Memory B cell (primary cell): ENCODE data around the gene C6orf163.
"Not testable (repeated sequence)": the region's sequence is repeated elsewhere in the genome, so short reads cannot be mapped to it uniquely, and the experiment has no call there.

Source experiments
- ATAC-seq: fragments of 150-1000 bp; cut with Tn5 transposase; 2 replicates; pipeline ENCODE4 v1.10.0; 2021; ENCODE audit warnings: low read depth, mild to moderate bottlenecking, moderate library complexity
- DNase-seq, 2 donors: peaks; one replicate each; pipeline ENCODE4 v3.0.0; 2022; ENCODE audit warnings: low spot score in 2 of 2
- H3K27ac Mint-ChIP-seq: one replicate; pipeline ENCODE4 v1.8.0; 2022; ENCODE audit warnings: mild to moderate bottlenecking, moderate library complexity, mixed read lengths
- H3K27me3 Mint-ChIP-seq: one replicate; pipeline ENCODE4 v1.8.0; 2022; ENCODE audit warnings: mixed read lengths
- H3K36me3 Mint-ChIP-seq: one replicate; pipeline ENCODE4 v1.8.0; 2022; ENCODE audit warnings: mild to moderate bottlenecking, mixed read lengths
- H3K4me1 Mint-ChIP-seq: one replicate; pipeline ENCODE4 v1.8.0; 2022; ENCODE audit warnings: mixed read lengths
- H3K4me3 Mint-ChIP-seq: one replicate; pipeline ENCODE4 v1.8.0; 2022; ENCODE audit warnings: mild to moderate bottlenecking, moderate library complexity, mixed read lengths
- H3K9me3 Mint-ChIP-seq: one replicate; pipeline ENCODE4 v1.8.0; 2022; ENCODE audit warnings: mixed read lengths

C6orf163 gene

DNA sequence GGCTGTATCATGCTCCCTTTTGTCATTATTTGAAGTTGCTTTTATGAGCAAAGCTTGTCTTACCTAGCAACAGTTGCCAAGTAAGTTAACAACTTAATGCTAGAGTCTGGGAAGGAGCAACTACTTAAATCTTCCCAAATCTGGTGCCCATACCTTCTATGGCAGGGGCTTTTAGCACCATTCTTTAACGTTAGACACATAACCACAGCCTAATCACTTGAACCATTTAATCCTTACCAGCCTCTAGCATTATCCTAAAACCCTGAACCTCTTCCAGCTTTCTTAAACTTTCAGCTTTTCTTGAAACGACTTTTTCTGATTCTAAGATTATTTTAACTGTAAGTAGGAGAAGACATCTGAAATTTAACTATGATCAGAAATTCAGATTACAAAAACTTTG, at the start of gene C6orf163:
C6orf163 (plus strand) TSS at position 83 of the 400 bp plus-strand sequence; CDS start at position 370, 287 bp downstream.
- Mint-ChIP-seq H3K27ac (no peak within 1 kb of the TSS), H3K27me3 (no peaks in the 10 kb centered on the region), H3K36me3 (peaks cover 8% of the 10 kb centered on the region), H3K4me1 (peaks cover 3% of the 10 kb centered on the region), H3K4me3 (no peak within 1 kb of the TSS), H3K9me3 (no peaks in the 10 kb centered on the region)
- ATAC-seq = no peak
- no peak for DNase-seq

- no peaks in the 10 kb centered on the region for H3K9me3 Mint-ChIP-seq
- no peak overlapping the region for H3K4me3 Mint-ChIP-seq
- H3K27ac Mint-ChIP-seq = no peak overlapping the region
- peaks cover 27% of the 10 kb centered on the region for H3K27me3 Mint-ChIP-seq
- no peaks in the 10 kb centered on the region for H3K36me3 Mint-ChIP-seq
- H3K4me1 Mint-ChIP-seq = no peaks in the 10 kb centered on the region
- ATAC-seq (no peak), DNase-seq (no peak)
Observed at GRCh38 chr6:87297119-87297518, 47.5 kb upstream of the C6orf163 start.

DNA sequence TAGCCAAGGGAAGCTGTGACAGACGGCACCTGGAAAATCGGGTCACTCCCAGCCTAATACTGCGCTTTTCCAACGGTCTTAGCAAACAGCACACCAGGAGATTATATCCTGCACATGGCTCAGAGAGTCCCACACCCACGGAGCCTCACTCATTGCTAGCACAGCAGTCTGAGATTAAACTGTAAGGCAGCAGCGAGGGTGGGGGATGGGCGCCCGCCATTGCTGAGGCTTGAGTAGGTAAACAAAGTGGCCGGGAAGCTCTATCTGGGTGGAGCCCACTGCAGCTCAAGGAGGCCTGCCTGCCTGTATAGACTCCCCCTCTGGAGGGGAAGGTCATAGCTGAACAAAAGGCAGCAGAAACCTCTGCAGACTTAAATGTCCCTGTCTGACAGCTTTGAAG, 43.3 kb upstream of the C6orf163 start:
- H3K27me3 Mint-ChIP-seq = peaks cover 20% of the 10 kb centered on the region
- H3K9me3 Mint-ChIP-seq, H3K36me3 Mint-ChIP-seq, H3K4me3 Mint-ChIP-seq, ATAC-seq, DNase-seq, H3K27ac Mint-ChIP-seq, H3K4me1 Mint-ChIP-seq: not testable (repeated sequence)

- ATAC-seq (no peak), DNase-seq (no peak)
- Mint-ChIP-seq H3K27me3 (peaks cover 4% of the 10 kb centered on the region), H3K27ac (no peak overlapping the region), H3K4me1 (no peaks in the 10 kb centered on the region), H3K36me3 (no peaks in the 10 kb centered on the region), H3K4me3 (no peak overlapping the region), H3K9me3 (peaks cover 2% of the 10 kb centered on the region)
Observed at GRCh38 chr6:87308970-87309369, 35.6 kb upstream of the C6orf163 start.

DNA sequence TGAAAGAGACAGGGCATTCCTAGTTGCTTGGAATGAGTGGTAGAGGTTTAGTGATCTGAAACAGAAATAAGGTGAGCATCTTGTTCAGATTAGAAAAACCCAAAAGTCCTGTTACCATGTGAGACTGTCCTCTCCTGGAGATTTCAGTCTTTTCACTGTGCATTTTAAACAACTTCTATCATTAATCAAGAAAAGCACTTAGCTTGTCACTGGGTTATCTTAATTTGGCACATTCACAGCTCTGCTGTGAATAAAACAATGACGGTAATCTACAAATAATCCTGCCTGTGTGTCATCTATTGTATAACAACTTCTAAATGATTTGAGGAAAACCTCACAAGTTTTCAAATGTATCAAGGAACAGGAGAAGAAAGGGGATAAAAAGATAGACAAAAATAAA, 31.8 kb upstream of the C6orf163 start:
- no peaks in the 10 kb centered on the region for H3K9me3 Mint-ChIP-seq
- H3K27ac Mint-ChIP-seq = no peak overlapping the region
- no peak overlapping the region for H3K4me3 Mint-ChIP-seq
- ATAC-seq (no peak), DNase-seq (no peak)
- no peaks in the 10 kb centered on the region for H3K4me1 Mint-ChIP-seq
- peaks cover 11% of the 10 kb centered on the region for H3K27me3 Mint-ChIP-seq
- no peaks in the 10 kb centered on the region for H3K36me3 Mint-ChIP-seq

- Mint-ChIP-seq H3K27ac (no peak overlapping the region), H3K9me3 (no peaks in the 10 kb centered on the region), H3K27me3 (peaks cover 9% of the 10 kb centered on the region), H3K4me3 (no peak overlapping the region), H3K4me1 (no peaks in the 10 kb centered on the region), H3K36me3 (no peaks in the 10 kb centered on the region)
- ATAC-seq (no peak), DNase-seq (no peak)
Observed at GRCh38 chr6:87315071-87315470, 29.5 kb upstream of the C6orf163 start.

DNA sequence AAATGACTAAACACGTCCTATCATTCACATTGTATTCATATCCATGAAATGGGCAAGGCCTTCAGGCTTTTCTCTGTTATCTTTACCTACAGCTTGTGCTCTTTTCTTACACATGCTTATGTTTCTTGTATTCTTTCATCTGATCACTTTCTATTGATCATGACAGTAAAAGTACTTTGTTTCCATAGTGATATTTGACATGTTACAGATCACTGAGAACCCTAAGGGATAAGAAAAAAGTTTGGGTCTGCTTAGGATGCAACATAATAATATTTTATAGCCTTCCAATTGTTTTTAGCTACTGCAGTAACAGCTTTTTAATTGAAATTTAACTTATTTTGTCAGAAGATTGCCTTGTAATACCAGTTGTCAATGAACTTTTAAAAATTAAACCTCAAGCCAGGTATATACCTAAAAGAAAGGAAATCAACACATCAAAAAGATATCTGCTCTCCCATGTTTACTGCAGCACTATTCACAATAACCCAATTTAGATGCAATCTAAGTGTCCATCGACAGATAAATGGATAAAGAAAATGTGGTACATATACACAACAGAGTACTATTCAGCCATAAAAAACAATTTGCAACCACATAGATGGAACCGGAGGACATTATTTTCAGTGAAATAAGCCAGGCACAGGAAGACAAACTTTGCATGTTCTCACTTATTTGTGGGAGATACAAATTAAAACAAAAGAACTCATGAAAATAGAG, 25.2 kb upstream of the C6orf163 start:
- ATAC-seq (no peak), DNase-seq (no peak)
- Mint-ChIP-seq H3K27ac (no peak overlapping the region), H3K27me3 (peaks cover 6% of the 10 kb centered on the region), H3K4me3 (no peak overlapping the region), H3K9me3 (no peaks in the 10 kb centered on the region), H3K4me1 (peaks cover 4% of the 10 kb centered on the region), H3K36me3 (no peaks in the 10 kb centered on the region)

GRCh38 chr6:87322304-87323212, 22.1 kb upstream of the C6orf163 start, which contains the start of gene SMIM8:
Gene SMIM8 (plus strand): TSS chr6:87322588. CDS start chr6:87337032, 14,444 bp downstream.
- peaks cover 4% of the 10 kb centered on the region for H3K4me1 Mint-ChIP-seq
- peak; percentile 96 for ATAC-seq
- peaks cover 6% of the 10 kb centered on the region for H3K36me3 Mint-ChIP-seq

DNA sequence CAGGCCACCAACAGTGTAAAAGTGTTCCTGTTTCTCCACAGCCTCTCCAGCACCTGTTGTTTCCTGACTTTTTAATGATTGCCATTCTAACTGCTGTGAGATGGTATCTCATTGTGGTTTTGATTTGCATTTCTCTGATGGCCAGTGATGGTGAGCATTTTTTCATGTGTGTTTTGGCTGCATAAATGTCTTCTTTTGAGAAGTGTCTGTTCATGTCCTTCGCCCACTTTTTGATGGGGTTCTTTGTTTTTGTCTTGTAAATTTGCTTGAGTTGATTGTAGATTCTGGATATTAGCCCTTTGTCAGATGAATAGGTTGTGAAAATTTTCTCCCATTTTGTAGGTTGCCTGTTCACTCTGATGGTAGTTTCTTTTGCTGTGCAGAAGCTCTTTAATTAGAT, 20.7 kb upstream of the C6orf163 start:
- not testable (repeated sequence) for H3K27ac Mint-ChIP-seq, DNase-seq, H3K27me3 Mint-ChIP-seq, H3K9me3 Mint-ChIP-seq, H3K36me3 Mint-ChIP-seq, H3K4me1 Mint-ChIP-seq, ATAC-seq
- peak overlapping the region; percentile 27 for H3K4me3 Mint-ChIP-seq

More at GRCh38 chr6:87322304-87323212, 22.1 kb upstream of the C6orf163 start, which contains the start of gene SMIM8:
- H3K27ac Mint-ChIP-seq = peak within 1 kb of the TSS; percentile 88
- no peaks in the 10 kb centered on the region for H3K27me3 Mint-ChIP-seq
- peaks cover 5% of the 10 kb centered on the region for H3K9me3 Mint-ChIP-seq
- peak within 1 kb of the TSS; percentile 93 for H3K4me3 Mint-ChIP-seq
- peak; percentile 76 to 88 for DNase-seq

DNA sequence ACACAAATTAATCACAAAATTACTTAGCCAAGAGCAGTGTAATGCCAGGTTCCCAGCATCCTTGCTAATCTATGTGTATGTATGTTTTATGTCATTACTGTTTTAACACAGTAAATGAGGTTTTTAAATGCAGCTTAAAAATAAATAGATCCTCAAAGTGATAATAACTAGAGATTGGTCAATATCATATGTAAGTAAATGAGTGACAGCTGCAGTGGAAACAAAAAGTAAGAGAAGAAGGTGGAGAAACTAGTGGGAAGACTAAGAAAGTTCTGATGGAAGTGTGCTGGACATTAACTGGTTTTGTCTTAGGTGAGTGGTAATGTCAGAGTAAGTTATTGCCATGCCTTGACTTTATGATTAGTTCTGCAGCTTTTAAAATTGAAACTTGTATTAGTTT, 13.7 kb upstream of the C6orf163 start:
- Mint-ChIP-seq H3K4me3 (no peak overlapping the region), H3K27ac (no peak overlapping the region), H3K36me3 (peaks cover 16% of the 10 kb centered on the region), H3K27me3 (no peaks in the 10 kb centered on the region), H3K9me3 (peaks cover 3% of the 10 kb centered on the region), H3K4me1 (peaks cover 28% of the 10 kb centered on the region)
- DNase-seq (no peak), ATAC-seq (no peak)

- H3K36me3 Mint-ChIP-seq = peaks cover 13% of the 10 kb centered on the region
- ATAC-seq = no peak
- H3K9me3 Mint-ChIP-seq = no peaks in the 10 kb centered on the region
- no peaks in the 10 kb centered on the region for H3K27me3 Mint-ChIP-seq
- DNase-seq = no peak
- H3K4me3 Mint-ChIP-seq = no peak overlapping the region
- H3K4me1 Mint-ChIP-seq = peaks cover 28% of the 10 kb centered on the region
- no peak overlapping the region for H3K27ac Mint-ChIP-seq
Observed at GRCh38 chr6:87333033-87333432, 11.6 kb upstream of the C6orf163 start.

DNA sequence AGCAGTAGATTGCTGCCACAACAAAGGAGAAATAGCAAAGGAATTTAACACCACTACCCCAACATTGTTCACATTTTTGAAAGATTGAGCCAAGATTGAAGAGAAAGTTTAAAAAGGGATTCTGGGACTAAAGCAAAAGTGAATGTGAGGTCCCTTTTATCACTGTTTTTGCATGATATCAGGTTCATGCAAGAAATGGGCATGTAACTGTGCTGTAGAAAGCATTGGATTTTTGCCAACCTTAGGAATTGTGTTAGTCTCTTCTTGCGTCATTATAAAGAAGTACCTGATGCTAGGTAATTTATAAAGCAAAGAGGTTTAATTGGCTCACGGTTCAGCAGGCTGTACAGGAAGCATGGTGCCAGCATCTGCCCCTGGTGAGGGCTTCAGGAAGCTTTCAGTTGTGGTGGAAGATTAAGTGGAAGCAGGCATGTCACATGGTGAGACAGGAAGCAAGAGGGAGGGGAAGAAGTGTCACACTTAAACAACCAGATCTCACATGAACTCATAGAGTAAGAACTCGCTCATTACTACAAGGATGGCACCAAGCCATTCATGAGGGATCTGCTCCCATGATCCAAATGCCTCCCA, 10.9 kb upstream of the C6orf163 start:
- Mint-ChIP-seq H3K4me1 (peaks cover 28% of the 10 kb centered on the region), H3K9me3 (no peaks in the 10 kb centered on the region), H3K36me3 (peaks cover 16% of the 10 kb centered on the region), H3K4me3 (no peak overlapping the region), H3K27ac (no peak overlapping the region), H3K27me3 (no peaks in the 10 kb centered on the region)
- no peak for DNase-seq
- no peak for ATAC-seq

DNA sequence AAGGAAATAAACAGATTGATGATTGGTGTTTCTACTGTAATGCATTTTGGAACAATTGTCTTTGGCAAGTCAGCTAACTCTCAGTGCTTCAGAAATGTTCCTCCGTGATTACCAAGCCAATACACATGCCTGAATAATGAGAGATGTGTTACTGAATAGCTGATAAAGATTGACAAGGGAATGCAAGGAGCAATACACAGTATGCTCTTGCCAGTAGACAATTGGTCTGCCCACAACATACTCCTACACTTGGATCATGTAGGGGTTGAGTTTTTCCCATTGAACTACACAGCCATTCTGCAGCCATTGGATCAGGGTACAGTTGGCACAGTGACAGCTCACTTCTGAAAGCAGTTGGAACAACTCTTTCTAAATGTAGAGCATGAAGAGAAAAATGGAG, 9.9 kb upstream of the C6orf163 start:
- peaks cover 14% of the 10 kb centered on the region for H3K36me3 Mint-ChIP-seq
- ATAC-seq (no peak), DNase-seq (no peak)
- peaks cover 21% of the 10 kb centered on the region for H3K4me1 Mint-ChIP-seq
- no peak overlapping the region for H3K4me3 Mint-ChIP-seq
- no peaks in the 10 kb centered on the region for H3K9me3 Mint-ChIP-seq
- no peaks in the 10 kb centered on the region for H3K27me3 Mint-ChIP-seq
- no peak overlapping the region for H3K27ac Mint-ChIP-seq

GRCh38 chr6:87336367-87336766, 8.2 kb upstream of the C6orf163 start:
- Mint-ChIP-seq H3K4me3 (no peak overlapping the region), H3K27ac (no peak overlapping the region), H3K27me3 (no peaks in the 10 kb centered on the region), H3K9me3 (no peaks in the 10 kb centered on the region), H3K4me1 (peaks cover 13% of the 10 kb centered on the region), H3K36me3 (peaks cover 14% of the 10 kb centered on the region)
- DNase-seq (no peak), ATAC-seq (no peak)
